ENCODE data around the gene ZNF226. TPM values are rescaled to one million over a fixed set of nuclear protein-coding genes. Genes with fewer than 3 reads are reported as not detected.
"Not testable (repeated sequence)": the region's sequence is repeated elsewhere in the genome, so short reads cannot be mapped to it uniquely, and the experiment has no call there.

Gene ZNF226
- total RNA-seq, 2 experiments from 2014 or later: 4.6 to 4.7 TPM

DNA sequence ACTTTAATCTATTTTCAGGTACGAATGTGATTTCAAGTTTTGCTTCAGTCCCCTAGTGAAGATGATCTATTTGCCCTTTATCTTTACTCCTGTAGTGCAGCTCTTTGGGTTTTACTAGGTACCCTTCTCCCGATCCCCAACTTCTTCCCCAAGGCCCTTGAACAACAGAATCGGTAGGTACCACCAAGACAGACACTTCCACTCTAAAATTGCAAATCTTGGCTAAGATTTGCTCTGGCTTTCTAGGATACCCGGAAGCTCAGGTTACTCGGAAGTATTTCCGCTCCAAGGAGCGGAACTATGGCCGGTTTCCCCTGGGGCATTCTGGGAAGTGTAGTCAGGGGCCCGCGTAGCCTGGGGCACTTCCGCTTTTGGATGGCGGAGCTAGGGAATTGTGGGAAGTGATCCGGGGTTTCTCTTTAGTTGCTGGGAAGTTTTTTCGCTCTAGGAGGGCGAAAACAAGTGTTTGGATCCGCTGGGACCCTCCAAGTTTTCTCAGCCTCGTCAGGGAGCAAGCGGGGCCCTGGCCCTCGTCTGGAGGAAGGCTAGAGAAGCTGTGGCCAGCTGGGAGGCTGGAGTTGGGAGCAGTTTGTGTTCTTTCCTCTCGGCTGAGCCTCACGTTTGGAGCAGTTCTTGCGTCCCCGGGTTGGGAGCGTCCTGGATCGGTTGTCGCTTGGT, 42.4 kb downstream of the ZNF226 start:
- ChIA-PET POLR2A (no interaction called here), CTCF (interaction anchor here (1.0 to 1.3 kb wide), 2 partner anchors 11 to 43 kb away, joined by 3 to 5 read pairs; partner anchors contain the start of gene ZNF226)

DNA sequence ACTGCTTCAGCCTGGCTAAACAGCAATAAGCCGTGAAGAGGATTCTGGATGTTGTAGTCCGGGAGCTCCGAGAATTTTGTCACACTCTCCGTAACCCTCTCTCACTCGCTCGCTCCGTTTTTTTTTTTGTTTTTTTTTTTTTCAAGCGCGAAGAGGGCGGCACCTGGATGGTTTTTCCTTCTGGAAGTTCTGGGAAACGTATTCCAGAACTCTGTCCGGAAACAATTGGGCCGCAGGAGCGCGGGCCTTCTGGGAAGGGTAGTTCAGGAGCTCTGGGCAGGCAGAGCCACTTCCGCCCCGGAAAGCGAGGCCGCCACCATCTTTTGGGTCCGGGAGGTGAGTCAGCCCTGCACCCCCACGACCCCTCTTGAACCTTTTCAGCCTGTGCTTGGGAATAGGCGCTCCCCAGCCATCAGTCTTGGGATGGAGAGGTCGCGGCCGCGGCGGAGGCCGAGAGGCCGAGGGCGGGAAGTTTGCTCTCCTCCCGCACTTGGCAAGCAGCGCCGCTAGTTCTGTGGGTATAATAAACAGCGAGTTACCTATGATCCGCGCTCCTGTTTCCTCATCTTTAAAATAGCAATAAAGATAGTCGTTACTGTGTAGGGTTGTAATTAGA, 47.5 kb downstream of the ZNF226 start, which contains the start of gene ZNF227:
TSS of gene ZNF227 (plus strand) at position 283 of the 616 bp plus-strand sequence. CDS start 5,261 bp downstream, outside the sequence.
- POLR2A ChIA-PET: interaction anchor here (0.7 to 1.0 kb wide), 2 partner anchors 47 to 284 kb away, joined by 3 to 6 read pairs; partner anchors contain the start of gene ZNF226
- CTCF ChIA-PET: interaction anchor here (1.0 kb wide), 1 partner anchor 288 kb away, joined by 4 read pairs; the partner anchor contains the start of gene ZNF180

DNA sequence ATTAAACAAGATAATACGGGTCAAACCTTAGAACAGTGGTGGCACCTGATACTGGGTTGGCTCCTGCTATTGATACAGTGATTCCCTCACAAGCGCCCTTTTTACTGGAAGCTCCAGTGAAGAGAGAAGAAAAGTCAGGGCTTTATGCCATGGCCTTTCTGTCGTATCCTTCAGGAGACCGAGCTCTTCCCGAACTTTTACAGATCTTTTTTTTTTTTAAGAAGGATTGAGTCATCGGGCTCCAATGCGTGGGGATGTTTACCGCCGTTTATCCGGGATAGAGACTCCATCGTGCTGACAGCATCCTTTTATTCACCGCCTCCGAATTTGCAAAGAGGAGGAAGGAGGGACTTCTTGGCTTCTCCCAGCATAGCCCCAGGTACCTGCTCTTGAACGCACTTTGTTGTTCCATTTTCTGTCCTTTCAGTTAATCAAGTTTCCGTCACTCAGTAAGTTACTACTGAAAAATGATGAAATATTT, 48.0 kb downstream of the ZNF226 start:
- CTCF ChIA-PET: no interaction called here

GRCh38 chr19:44219926-44220325, 55.0 kb downstream of the ZNF226 start:
- POLR2A ChIA-PET, CTCF ChIA-PET: not testable (repeated sequence)

More for the DNA sequence above, 48.0 kb downstream of the ZNF226 start:
- POLR2A ChIA-PET: interaction anchor here (1.0 kb wide), 1 partner anchor 48 kb away, joined by 3 read pairs; the partner anchor contains the start of gene ZNF226

- POLR2A ChIA-PET: not testable (repeated sequence)
Observed at GRCh38 chr19:44220761-44221160, 55.9 kb downstream of the ZNF226 start.

GRCh38 chr19:44221291-44221690, 56.4 kb downstream of the ZNF226 start:
- POLR2A ChIA-PET, CTCF ChIA-PET: not testable (repeated sequence)

More at GRCh38 chr19:44220761-44221160, 55.9 kb downstream of the ZNF226 start:
- CTCF ChIA-PET: not testable (repeated sequence)

Other genes with a start within 250 kb of the ZNF226 start
- 10 to 100 TPM in 1 of 2 experiments, 1 to 10 TPM in 1; 8.9 to 10.0 TPM for gene ZNF45, start 229.8 kb upstream of the ZNF226 start, total RNA-seq
- 1 to 10 TPM; 1.3 to 1.4 TPM for gene ZNF221, start 213.9 kb upstream of the ZNF226 start, total RNA-seq
- 1 to 10 TPM; 4.3 to 4.8 TPM for gene ZNF155, start 180.9 kb upstream of the ZNF226 start, total RNA-seq
- gene ZNF230, start 162.1 kb upstream of the ZNF226 start, total RNA-seq: 1 to 10 TPM; 2.3 to 3.6 TPM
- 1 to 10 TPM; 1.7 to 1.8 TPM for gene ZNF222, start 139.7 kb upstream of the ZNF226 start, total RNA-seq
- gene ZNF223, start 113.1 kb upstream of the ZNF226 start, total RNA-seq: 1 to 10 TPM in 1 of 2 experiments, under 1 TPM in 1; 0.57 to 1.3 TPM
- gene ZNF284, start 92.9 kb upstream of the ZNF226 start, total RNA-seq: 1 to 10 TPM; 1.8 to 1.9 TPM
- 10 to 100 TPM; 11.3 to 13.4 TPM for gene ZNF224, start 70.7 kb upstream of the ZNF226 start, total RNA-seq
- gene ZNF225, start 51.7 kb upstream of the ZNF226 start, total RNA-seq: 1 to 10 TPM; 2.8 to 3.2 TPM
- 1 to 10 TPM; 7.6 to 8.6 TPM for gene ZNF234, start 23.5 kb upstream of the ZNF226 start, total RNA-seq
- gene ZNF227, start 47.4 kb downstream of the ZNF226 start, total RNA-seq: 10 to 100 TPM; 14.8 to 16.2 TPM
- gene ZNF233, start 94.8 kb downstream of the ZNF226 start, total RNA-seq: under 1 TPM; 0.13 to 0.42 TPM
- 1 to 10 TPM; 2.5 to 2.6 TPM for gene ZNF235, start 139.9 kb downstream of the ZNF226 start, total RNA-seq
- gene ZNF112, start 191.6 kb downstream of the ZNF226 start, total RNA-seq: under 1 TPM; 0.15 to 0.36 TPM
- gene ZNF285, start 236.5 kb downstream of the ZNF226 start, total RNA-seq: under 1 TPM; 0.69 to 0.72 TPM

Data from activated CD8-positive, alpha-beta memory T cell treated with anti-CD3 and anti-CD28 coated beads for 36 hours (primary cell).